Cardiac fibroblast (primary cell): ENCODE measurements around the gene VSTM2B.

ENCODE experiments used
- DNase-seq, 2 donors: peaks; one replicate each; pipeline versions ENCODE4 v3.0.0 to v3.0.0-alpha.2; 2010; ENCODE audit warnings: low read depth in 2 of 2
- H3K4me3 ChIP-seq, 2 donors: replicated peaks in 1 of 2; 1 replicate in 1 of 2; 2 replicates in 1 of 2; pipeline ENCODE4 v1.5.1; 2011; ENCODE audit warnings: low read depth in 2 of 2, low read length in 2 of 2, mild to moderate bottlenecking in 2 of 2, moderate library complexity in 1 of 2
- CTCF ChIP-seq: IDR thresholded peaks from one replicate; pipeline ENCODE4 v1.5.1; 2011; ENCODE audit warnings: low read depth, mild to moderate bottlenecking, low read length, inconsistent platforms

Gene VSTM2B

GRCh38 chr19:29559743-29560142 lies 33.9 kb downstream of the VSTM2B start:
- no peak overlapping the region for H3K4me3 ChIP-seq
- DNase-seq = no peak
- no peak for TF ChIP-seq CTCF

- no peak overlapping the region for H3K4me3 ChIP-seq
- no peak for DNase-seq
- TF ChIP-seq CTCF = no peak
Observed at GRCh38 chr19:29560313-29561075, 34.7 kb downstream of the VSTM2B start.

GRCh38 chr19:29561601-29562000 lies 35.8 kb downstream of the VSTM2B start:
- TF ChIP-seq CTCF = no peak
- H3K4me3 ChIP-seq = no peak overlapping the region
- no peak for DNase-seq

GRCh38 chr19:29562299-29563297 lies 36.8 kb downstream of the VSTM2B start:
- H3K4me3 ChIP-seq = no peak overlapping the region
- no peak for TF ChIP-seq CTCF
- DNase-seq = no peak

- no peak for TF ChIP-seq CTCF
- no peak for DNase-seq
- no peak overlapping the region for H3K4me3 ChIP-seq
Observed at GRCh38 chr19:29563486-29564101, 37.8 kb downstream of the VSTM2B start.

- DNase-seq = no peak
- no peak for TF ChIP-seq CTCF
- H3K4me3 ChIP-seq = no peak overlapping the region
Observed at GRCh38 chr19:29564574-29565005, 38.8 kb downstream of the VSTM2B start.
